GM11168 (cell line): ENCODE measurements around the gene WNT2.
"Not testable (repeated sequence)": the region's sequence is repeated elsewhere in the genome, so short reads cannot be mapped to it uniquely, and the experiment has no call there.

Source experiments
- in situ Hi-C: fragments of 300-500 bp; cut with MboI; formaldehyde crosslinking; loops from one replicate; pipeline ENCODE4 v1.12.0; 2022; ENCODE audit warnings: low sequenced_read_pairs; ENCODE audit not compliant: unreplicated experiment

The WNT2 gene

GRCh38 chr7:117312593-117313580, 10.0 kb downstream of the WNT2 start:
- in situ Hi-C loops: no loop called here

- in situ Hi-C loops: no loop called here
Observed at GRCh38 chr7:117308891-117309290, 14.0 kb downstream of the WNT2 start.

- in situ Hi-C loops: no loop called here
Observed at GRCh38 chr7:117302396-117302795, 20.5 kb downstream of the WNT2 start.

- in situ Hi-C loops: not testable (repeated sequence)
Observed at GRCh38 chr7:117300506-117300905, 22.4 kb downstream of the WNT2 start.

- in situ Hi-C loops: no loop called here
Observed at GRCh38 chr7:117297606-117298005, 25.3 kb downstream of the WNT2 start.

- in situ Hi-C loops: no loop called here
Observed at GRCh38 chr7:117296066-117296465, 26.8 kb downstream of the WNT2 start.

GRCh38 chr7:117285826-117286225, 37.0 kb downstream of the WNT2 start:
- in situ Hi-C loops: no loop called here

GRCh38 chr7:117284692-117285091, 38.2 kb downstream of the WNT2 start:
- in situ Hi-C loops: no loop called here

GRCh38 chr7:117283779-117284178, 39.1 kb downstream of the WNT2 start:
- in situ Hi-C loops: no loop called here

- in situ Hi-C loops: no loop called here
Observed at GRCh38 chr7:117283371-117283770, 39.5 kb downstream of the WNT2 start.

GRCh38 chr7:117282239-117282812, 40.5 kb downstream of the WNT2 start:
- in situ Hi-C loops: no loop called here

- in situ Hi-C loops: no loop called here
Observed at GRCh38 chr7:117281562-117281961, 41.3 kb downstream of the WNT2 start.

- in situ Hi-C loops: no loop called here
Observed at GRCh38 chr7:117279931-117280557, 42.8 kb downstream of the WNT2 start.

- in situ Hi-C loops: no loop called here
Observed at GRCh38 chr7:117279203-117279602, 43.7 kb downstream of the WNT2 start.

- in situ Hi-C loops: no loop called here
Observed at GRCh38 chr7:117278040-117278439, 44.8 kb downstream of the WNT2 start.

- in situ Hi-C loops: no loop called here
Observed at GRCh38 chr7:117277576-117277975, 45.3 kb downstream of the WNT2 start.

- in situ Hi-C loops: no loop called here
Observed at GRCh38 chr7:117274951-117275350, 47.9 kb downstream of the WNT2 start.

- in situ Hi-C loops: no loop called here
Observed at GRCh38 chr7:117273814-117274225, 49.0 kb downstream of the WNT2 start.

- in situ Hi-C loops: no loop called here
Observed at GRCh38 chr7:117273325-117273724, 49.5 kb downstream of the WNT2 start.

GRCh38 chr7:117272017-117272759, 50.7 kb downstream of the WNT2 start:
- in situ Hi-C loops: no loop called here
